Measurements from ENCODE around the gene MCM6.

The MCM6 gene

GRCh38 chr2:135876066-135876711 is at the start of gene MCM6:
TSS of gene MCM6 (minus strand) at chr2:135876443. CDS start at chr2:135876365, 78 bp downstream.
- peak within 1 kb of the TSS; percentile 90 for H3K9ac ChIP-seq (ENCODE audit: low read length)
- peaks cover 24% of the 10 kb centered on the region for H3K36me3 ChIP-seq (ENCODE audit: low read length)
- H3K4me3 ChIP-seq (ENCODE audit: insufficient read depth, low read length, poor library complexity, severe bottlenecking) = peak within 1 kb of the TSS; percentile 83
- H4K20me1 ChIP-seq (ENCODE audit: low read depth, low read length) = peaks cover 24% of the 10 kb centered on the region
- H3K27me3 ChIP-seq (ENCODE audit: low read length) = no peaks in the 10 kb centered on the region
- H3K9me3 ChIP-seq (ENCODE audit: insufficient read depth, low read length) = no peaks in the 10 kb centered on the region
- TF ChIP-seq EZH2phosphoT487 (conservative IDR thresholded peaks at IDR 0.05; ENCODE audit: low read length) (no peak), CTCF (IDR thresholded peaks at IDR 0.05; ENCODE audit: insufficient read depth, low read length, poor library complexity, severe bottlenecking) (no peak)
- peaks cover 49% of the 10 kb centered on the region for H3K79me2 ChIP-seq (ENCODE audit: insufficient read depth, low read length)
- H3F3A ChIP-seq (ENCODE audit: insufficient read depth) = 0 out of 2 replicates have a peak, but pooled peaks cover 3% of the 10 kb centered on the region
- peak within 1 kb of the TSS; percentile 36 for H2AFZ ChIP-seq (ENCODE audit: low read depth, low read length, severe bottlenecking)
- no peaks in the 10 kb centered on the region for H3K9me2 ChIP-seq (replicated peaks; ENCODE audit: insufficient read depth, low read length)
- peak within 1 kb of the TSS; percentile 73 for H3K27ac ChIP-seq (ENCODE audit: low read depth, low read length)
- peak within 1 kb of the TSS; percentile 93 for H3K4me2 ChIP-seq (ENCODE audit: low read depth, low read length, poor library complexity, severe bottlenecking)

- peaks cover 9% of the 10 kb centered on the region for H3F3A ChIP-seq (ENCODE audit: insufficient read depth)
- H3K4me2 ChIP-seq (ENCODE audit: low read depth, low read length, poor library complexity, severe bottlenecking) = no peak overlapping the region
- H3K27ac ChIP-seq (ENCODE audit: low read depth, low read length) = no peak overlapping the region
- no peaks in the 10 kb centered on the region for H4K20me1 ChIP-seq (ENCODE audit: low read depth, low read length)
- no peaks in the 10 kb centered on the region for H3K27me3 ChIP-seq (ENCODE audit: low read length)
- TF ChIP-seq CTCF (IDR thresholded peaks at IDR 0.05; ENCODE audit: insufficient read depth, low read length, poor library complexity, severe bottlenecking) (no peak), EZH2phosphoT487 (conservative IDR thresholded peaks at IDR 0.05; ENCODE audit: low read length) (no peak)
- no peak overlapping the region for H3K4me3 ChIP-seq (ENCODE audit: insufficient read depth, low read length, poor library complexity, severe bottlenecking)
- H3K9me3 ChIP-seq (ENCODE audit: insufficient read depth, low read length) = no peaks in the 10 kb centered on the region
- no peak overlapping the region for H3K9ac ChIP-seq (ENCODE audit: low read length)
- peaks cover 52% of the 10 kb centered on the region for H3K36me3 ChIP-seq (ENCODE audit: low read length)
- no peaks in the 10 kb centered on the region for H3K9me2 ChIP-seq (replicated peaks; ENCODE audit: insufficient read depth, low read length)
- H3K79me2 ChIP-seq (ENCODE audit: insufficient read depth, low read length) = peaks cover 3% of the 10 kb centered on the region; the same call in 1 of the 2 replicates
- no peak overlapping the region for H2AFZ ChIP-seq (ENCODE audit: low read depth, low read length, severe bottlenecking)
Observed at GRCh38 chr2:135925571-135925970, 49.3 kb upstream of the MCM6 start.

DNA sequence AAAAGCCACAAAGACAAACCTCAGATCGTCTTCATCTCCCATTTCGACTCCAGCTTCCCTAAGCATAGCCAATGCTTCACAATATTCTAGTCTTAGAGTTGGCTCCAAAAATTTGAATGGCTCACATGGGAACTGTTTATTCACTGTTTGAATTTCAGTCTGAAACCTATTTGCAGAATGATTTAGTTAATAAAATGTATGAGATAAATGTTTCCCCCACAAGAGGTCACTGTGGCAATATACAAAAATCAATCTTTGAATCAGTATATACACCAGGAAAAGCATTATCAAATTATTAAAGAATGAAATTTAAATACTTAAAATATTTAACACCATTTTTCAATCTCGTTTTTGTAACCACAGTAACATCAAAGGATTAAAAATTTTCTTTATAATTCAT is 40.0 kb upstream of the MCM6 start:
- no peak overlapping the region for H3K9ac ChIP-seq (ENCODE audit: low read length)
- H3K27ac ChIP-seq (ENCODE audit: low read depth, low read length) = peak overlapping the region; percentile 73
- peak overlapping the region; percentile 26 for H3K4me2 ChIP-seq (ENCODE audit: low read depth, low read length, poor library complexity, severe bottlenecking)
- TF ChIP-seq CTCF (IDR thresholded peaks at IDR 0.05; ENCODE audit: insufficient read depth, low read length, poor library complexity, severe bottlenecking) (peak; percentile 41), EZH2phosphoT487 (conservative IDR thresholded peaks at IDR 0.05; ENCODE audit: low read length) (no peak)
- H3K36me3 ChIP-seq (ENCODE audit: low read length) = peaks cover 46% of the 10 kb centered on the region
- no peaks in the 10 kb centered on the region; the same call in 1 of the 2 replicates for H3K79me2 ChIP-seq (ENCODE audit: insufficient read depth, low read length)
- no peaks in the 10 kb centered on the region for H3K9me2 ChIP-seq (replicated peaks; ENCODE audit: insufficient read depth, low read length)
- no peak overlapping the region for H3K4me3 ChIP-seq (ENCODE audit: insufficient read depth, low read length, poor library complexity, severe bottlenecking)
- no peaks in the 10 kb centered on the region for H4K20me1 ChIP-seq (ENCODE audit: low read depth, low read length)
- no peaks in the 10 kb centered on the region for H3K27me3 ChIP-seq (ENCODE audit: low read length)
- no peaks in the 10 kb centered on the region for H3K9me3 ChIP-seq (ENCODE audit: insufficient read depth, low read length)
- peaks cover 66% of the 10 kb centered on the region for H3F3A ChIP-seq (ENCODE audit: insufficient read depth)
- no peak overlapping the region for H2AFZ ChIP-seq (ENCODE audit: low read depth, low read length, severe bottlenecking)

All from SU-DHL-6 (cell line).